HL-60 (cell line): Measurements from ENCODE around the gene CYB5A.

ENCODE experiments used
- DNase-seq, 2 experiments: peaks; one replicate each; pipeline ENCODE4 v3.0.0-alpha.2; 2010 to 2020; ENCODE audit warnings: low read depth in 1 of 2, low spot score in 1 of 2
- H3K27ac ChIP-seq: fragments of 250-450 bp; sonication (Bioruptor Pico); replicated peaks from 2 replicates; pipeline ENCODE4 v1.5.1; 2020; ENCODE audit warnings: mild to moderate bottlenecking, moderate library complexity
- H3K27me3 ChIP-seq: fragments of 250-450 bp; sonication (Bioruptor Pico); 2 replicates; pipeline ENCODE4 v1.5.1; 2021; ENCODE audit warnings: mild to moderate bottlenecking, moderate library complexity; ENCODE audit not compliant: insufficient read depth, poor library complexity, severe bottlenecking
- H3K4me3 ChIP-seq: replicated peaks from 2 replicates; pipeline ENCODE4 v1.5.1; 2011; ENCODE audit warnings: mild to moderate bottlenecking, control low read depth, low read length; ENCODE audit not compliant: insufficient read depth
- GABPA ChIP-seq: IDR thresholded peaks from 2 replicates; pipeline ENCODE4 v1.6.1; 2012; ENCODE audit warnings: low read depth
- POLR2AphosphoS5 ChIP-seq: IDR thresholded peaks from 2 replicates; pipeline ENCODE4 v1.6.1; 2012; ENCODE audit warnings: low read depth
- SPI1 ChIP-seq: IDR thresholded peaks from 2 replicates; pipeline ENCODE4 v1.6.1; 2012; ENCODE audit warnings: low read depth, mild to moderate bottlenecking, borderline replicate concordance
- TF ChIP-seq, protein P1 (sequence below): IDR thresholded peaks from one replicate; pipeline ENCODE4 v1.5.1; 2011; ENCODE audit warnings: low read length, control low read depth, inconsistent platforms; ENCODE audit not compliant: insufficient read depth
- TF ChIP-seq, protein P2 (sequence below): IDR thresholded peaks from 2 replicates; pipeline ENCODE4 v1.6.1; 2012; ENCODE audit warnings: low read depth; ENCODE audit not compliant: insufficient replicate concordance

Gene CYB5A

DNA sequence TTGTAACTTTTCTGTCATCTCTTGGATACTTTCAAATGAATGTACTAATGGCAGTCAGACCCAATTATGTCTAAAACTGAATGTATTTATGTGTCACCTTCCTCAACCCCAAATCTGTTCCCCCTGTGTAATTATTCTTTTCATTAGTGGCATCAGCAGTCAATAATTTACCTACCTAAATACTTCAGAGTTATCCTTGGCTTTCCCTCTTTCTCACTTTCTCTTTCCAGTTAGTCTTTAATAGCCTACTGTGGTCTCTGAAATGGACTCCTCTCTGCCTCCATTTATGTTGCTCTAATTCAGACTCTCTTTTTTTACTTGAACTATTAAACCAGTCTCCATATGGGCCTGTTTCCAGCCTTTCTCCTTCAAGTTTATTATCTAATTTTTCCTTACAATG is 44.9 kb upstream of the CYB5A start:
- Histone ChIP-seq H3K27me3 (peaks cover 2% of the 10 kb centered on the region), H3K27ac (no peak overlapping the region), H3K4me3 (no peak overlapping the region)
- DNase-seq = no peak
- TF ChIP-seq POLR2AphosphoS5 (no peak), SPI1 (no peak), GABPA (no peak)
- TF ChIP-seq, protein P1, sequence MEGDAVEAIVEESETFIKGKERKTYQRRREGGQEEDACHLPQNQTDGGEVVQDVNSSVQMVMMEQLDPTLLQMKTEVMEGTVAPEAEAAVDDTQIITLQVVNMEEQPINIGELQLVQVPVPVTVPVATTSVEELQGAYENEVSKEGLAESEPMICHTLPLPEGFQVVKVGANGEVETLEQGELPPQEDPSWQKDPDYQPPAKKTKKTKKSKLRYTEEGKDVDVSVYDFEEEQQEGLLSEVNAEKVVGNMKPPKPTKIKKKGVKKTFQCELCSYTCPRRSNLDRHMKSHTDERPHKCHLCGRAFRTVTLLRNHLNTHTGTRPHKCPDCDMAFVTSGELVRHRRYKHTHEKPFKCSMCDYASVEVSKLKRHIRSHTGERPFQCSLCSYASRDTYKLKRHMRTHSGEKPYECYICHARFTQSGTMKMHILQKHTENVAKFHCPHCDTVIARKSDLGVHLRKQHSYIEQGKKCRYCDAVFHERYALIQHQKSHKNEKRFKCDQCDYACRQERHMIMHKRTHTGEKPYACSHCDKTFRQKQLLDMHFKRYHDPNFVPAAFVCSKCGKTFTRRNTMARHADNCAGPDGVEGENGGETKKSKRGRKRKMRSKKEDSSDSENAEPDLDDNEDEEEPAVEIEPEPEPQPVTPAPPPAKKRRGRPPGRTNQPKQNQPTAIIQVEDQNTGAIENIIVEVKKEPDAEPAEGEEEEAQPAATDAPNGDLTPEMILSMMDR = no peak
- TF ChIP-seq, protein P2, sequence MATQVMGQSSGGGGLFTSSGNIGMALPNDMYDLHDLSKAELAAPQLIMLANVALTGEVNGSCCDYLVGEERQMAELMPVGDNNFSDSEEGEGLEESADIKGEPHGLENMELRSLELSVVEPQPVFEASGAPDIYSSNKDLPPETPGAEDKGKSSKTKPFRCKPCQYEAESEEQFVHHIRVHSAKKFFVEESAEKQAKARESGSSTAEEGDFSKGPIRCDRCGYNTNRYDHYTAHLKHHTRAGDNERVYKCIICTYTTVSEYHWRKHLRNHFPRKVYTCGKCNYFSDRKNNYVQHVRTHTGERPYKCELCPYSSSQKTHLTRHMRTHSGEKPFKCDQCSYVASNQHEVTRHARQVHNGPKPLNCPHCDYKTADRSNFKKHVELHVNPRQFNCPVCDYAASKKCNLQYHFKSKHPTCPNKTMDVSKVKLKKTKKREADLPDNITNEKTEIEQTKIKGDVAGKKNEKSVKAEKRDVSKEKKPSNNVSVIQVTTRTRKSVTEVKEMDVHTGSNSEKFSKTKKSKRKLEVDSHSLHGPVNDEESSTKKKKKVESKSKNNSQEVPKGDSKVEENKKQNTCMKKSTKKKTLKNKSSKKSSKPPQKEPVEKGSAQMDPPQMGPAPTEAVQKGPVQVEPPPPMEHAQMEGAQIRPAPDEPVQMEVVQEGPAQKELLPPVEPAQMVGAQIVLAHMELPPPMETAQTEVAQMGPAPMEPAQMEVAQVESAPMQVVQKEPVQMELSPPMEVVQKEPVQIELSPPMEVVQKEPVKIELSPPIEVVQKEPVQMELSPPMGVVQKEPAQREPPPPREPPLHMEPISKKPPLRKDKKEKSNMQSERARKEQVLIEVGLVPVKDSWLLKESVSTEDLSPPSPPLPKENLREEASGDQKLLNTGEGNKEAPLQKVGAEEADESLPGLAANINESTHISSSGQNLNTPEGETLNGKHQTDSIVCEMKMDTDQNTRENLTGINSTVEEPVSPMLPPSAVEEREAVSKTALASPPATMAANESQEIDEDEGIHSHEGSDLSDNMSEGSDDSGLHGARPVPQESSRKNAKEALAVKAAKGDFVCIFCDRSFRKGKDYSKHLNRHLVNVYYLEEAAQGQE = no peak

DNA sequence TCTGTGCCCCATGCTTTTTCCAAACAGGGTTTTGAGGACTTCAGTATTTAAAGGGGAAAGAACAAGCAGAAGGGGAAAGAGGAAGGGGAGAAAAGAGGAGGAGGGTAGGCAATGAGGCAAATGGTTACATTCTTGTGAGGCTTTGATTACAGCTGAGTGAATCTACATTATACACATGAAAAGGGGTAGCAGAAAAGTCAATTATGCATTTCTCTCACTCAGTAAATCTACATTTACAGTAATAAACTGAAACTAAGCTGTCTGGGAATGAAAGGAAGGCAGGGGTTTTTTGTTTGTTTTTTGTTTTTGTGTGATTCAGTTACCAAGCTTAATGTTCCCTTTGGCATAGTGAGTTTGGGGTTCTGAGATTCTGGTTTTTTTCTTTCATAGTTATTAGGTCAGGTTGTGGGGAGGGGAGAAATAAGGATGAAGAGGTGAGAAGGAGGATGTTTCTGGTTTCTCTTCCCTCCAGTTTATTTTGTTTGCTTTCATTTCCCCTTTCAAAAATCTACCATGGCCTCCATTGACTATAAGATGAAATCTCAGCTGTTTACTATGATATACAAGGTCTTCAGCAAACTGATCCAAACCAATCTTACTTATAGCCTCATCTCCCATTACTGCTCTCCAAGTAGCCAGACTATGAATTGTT is 42.6 kb upstream of the CYB5A start:
- H3K27me3 ChIP-seq = peaks cover 3% of the 10 kb centered on the region
- TF ChIP-seq, protein P2 = no peak
- TF ChIP-seq POLR2AphosphoS5 = no peak
- TF ChIP-seq SPI1 = no peak
- TF ChIP-seq GABPA = no peak
- TF ChIP-seq, protein P1 = no peak
- H3K27ac ChIP-seq = no peak overlapping the region
- H3K4me3 ChIP-seq = no peak overlapping the region
- DNase-seq = no peak

DNA sequence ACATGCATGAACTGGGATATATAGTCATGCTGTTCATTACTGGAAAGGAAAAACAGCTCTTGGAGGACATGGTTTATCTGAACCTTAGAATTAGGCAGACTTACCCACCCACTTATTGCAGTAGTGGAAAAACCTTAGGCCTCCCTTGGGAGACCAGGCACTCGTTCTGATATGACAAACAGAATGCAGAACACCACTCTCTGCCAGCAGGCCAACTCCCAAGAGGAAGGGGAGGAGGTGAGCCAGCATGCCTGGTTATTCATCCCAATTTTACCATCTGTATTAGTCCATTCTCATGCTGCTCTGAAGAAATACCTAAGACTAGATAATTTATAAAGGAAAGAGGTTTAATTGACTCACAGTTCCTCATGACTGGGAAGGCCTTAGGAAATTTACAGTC is 41.3 kb upstream of the CYB5A start:
- H3K4me3 ChIP-seq = no peak overlapping the region
- no peak overlapping the region for H3K27ac ChIP-seq
- no peak for DNase-seq
- H3K27me3 ChIP-seq = peaks cover 3% of the 10 kb centered on the region
- TF ChIP-seq POLR2AphosphoS5 (no peak), GABPA (no peak), SPI1 (no peak)
- TF ChIP-seq, protein P2 = no peak
- TF ChIP-seq, protein P1 = no peak
